RWPE2 (cell line): ENCODE results near the gene PTGER1.
"Not testable (repeated sequence)": the region's sequence is repeated elsewhere in the genome, so short reads cannot be mapped to it uniquely, and the experiment has no call there.

Experiments
- ATAC-seq: fragments of 200-7000 bp; cut with Tn5 transposase; 3 replicates; pipeline ENCODE4 v1.9.1; 2021; ENCODE audit warnings: low read depth
- DNase-seq: peaks from one replicate; pipeline ENCODE4 v3.0.0-alpha.2; 2020; ENCODE audit warnings: low spot score
- H3K27ac ChIP-seq: fragments of 450-650 bp; 2 replicates; pipeline ENCODE4 v1.5.1; 2017; ENCODE audit warnings: mild to moderate bottlenecking; ENCODE audit not compliant: poor library complexity, severe bottlenecking
- H3K27me3 ChIP-seq: fragments of 250-450 bp; sonication (Bioruptor Pico); 2 replicates; pipeline ENCODE4 v1.5.1; 2021; ENCODE audit warnings: mild to moderate bottlenecking, moderate library complexity; ENCODE audit not compliant: insufficient read depth, poor library complexity, severe bottlenecking
- H3K36me3 ChIP-seq: fragments of 250-450 bp; sonication (Bioruptor Pico); 2 replicates; pipeline ENCODE4 v1.5.1; 2020; ENCODE audit warnings: low read depth, mild to moderate bottlenecking, moderate library complexity
- H3K4me1 ChIP-seq: fragments of 250-450 bp; sonication (Bioruptor Pico); 2 replicates; pipeline ENCODE4 v1.5.1; 2021; ENCODE audit warnings: mild to moderate bottlenecking, moderate library complexity; ENCODE audit not compliant: insufficient read depth, poor library complexity, severe bottlenecking
- H3K4me3 ChIP-seq: fragments of 250-450 bp; sonication (Bioruptor Pico); 2 replicates; pipeline ENCODE4 v1.5.1; 2021; ENCODE audit warnings: mild to moderate bottlenecking, moderate library complexity; ENCODE audit not compliant: severe bottlenecking
- H3K9me3 ChIP-seq: fragments of 250-450 bp; sonication (Bioruptor Pico); 2 replicates; pipeline ENCODE4 v1.5.1; 2021; ENCODE audit warnings: mild to moderate bottlenecking, moderate library complexity; ENCODE audit not compliant: severe bottlenecking
- CTCF ChIP-seq: fragments of 450-650 bp; IDR thresholded peaks from one replicate; pipeline ENCODE4 v1.5.1; 2017; ENCODE audit warnings: mild to moderate bottlenecking, moderate library complexity; ENCODE audit not compliant: poor library complexity, severe bottlenecking

The PTGER1 gene

GRCh38 chr19:14510311-14511228, 35.4 kb upstream of the PTGER1 start:
- Histone ChIP-seq H3K4me3 (no peak overlapping the region), H3K9me3 (no peaks in the 10 kb centered on the region), H3K27me3 (no peaks in the 10 kb centered on the region), H3K36me3 (peaks cover 18% of the 10 kb centered on the region), H3K4me1 (peaks cover 34% of the 10 kb centered on the region), H3K27ac (peak overlapping the region; percentile 98)
- ATAC-seq (peak; percentile 41), DNase-seq (no peak)
- TF ChIP-seq CTCF = no peak

GRCh38 chr19:14507704-14508542, 32.8 kb upstream of the PTGER1 start:
- Histone ChIP-seq H3K4me1 (peaks cover 47% of the 10 kb centered on the region), H3K4me3 (no peak overlapping the region), H3K36me3 (no peaks in the 10 kb centered on the region), H3K9me3 (no peaks in the 10 kb centered on the region), H3K27me3 (no peaks in the 10 kb centered on the region), H3K27ac (peak overlapping the region; percentile 98)
- no peak for DNase-seq
- ATAC-seq = no peak
- TF ChIP-seq CTCF = no peak

GRCh38 chr19:14505488-14506239, 30.5 kb upstream of the PTGER1 start:
- Histone ChIP-seq H3K36me3 (no peaks in the 10 kb centered on the region), H3K27ac (peak overlapping the region; percentile 98), H3K4me1 (peaks cover 42% of the 10 kb centered on the region), H3K4me3 (no peak overlapping the region), H3K9me3 (no peaks in the 10 kb centered on the region), H3K27me3 (no peaks in the 10 kb centered on the region)
- peak; percentile 78 for ATAC-seq
- TF ChIP-seq CTCF = peak; percentile 90
- DNase-seq = peak; percentile 92

GRCh38 chr19:14504575-14504974, 29.4 kb upstream of the PTGER1 start:
- H3K27me3 ChIP-seq, ATAC-seq, H3K36me3 ChIP-seq, DNase-seq, H3K4me3 ChIP-seq, H3K9me3 ChIP-seq: not testable (repeated sequence)
- peaks cover 39% of the 10 kb centered on the region for H3K4me1 ChIP-seq
- peak overlapping the region; percentile 98 for H3K27ac ChIP-seq

GRCh38 chr19:14503285-14503684, 28.1 kb upstream of the PTGER1 start:
- no peak for ATAC-seq
- H3K9me3 ChIP-seq = no peaks in the 10 kb centered on the region
- H3K4me3 ChIP-seq = no peak overlapping the region
- no peak for DNase-seq
- no peak for TF ChIP-seq CTCF
- H3K27ac ChIP-seq = peak overlapping the region; percentile 98
- H3K4me1 ChIP-seq = peaks cover 39% of the 10 kb centered on the region
- no peaks in the 10 kb centered on the region for H3K36me3 ChIP-seq
- H3K27me3 ChIP-seq = no peaks in the 10 kb centered on the region
